GM18526 (cell line): ENCODE measurements around the gene ALDH1L2.

Experiments used
- POLR2A ChIP-seq: IDR thresholded peaks from 3 replicates; pipeline ENCODE4 v1.6.1; 2011; ENCODE audit not compliant: insufficient read length; ENCODE audit errors: extremely low read depth

Gene ALDH1L2

GRCh38 chr12:104986022-104986941, 98.0 kb downstream of the ALDH1L2 start, which contains the start of gene NOPCHAP1:
TSS of gene NOPCHAP1 (plus strand) at chr12:104986316. CDS start at chr12:104986353, 37 bp downstream.
- peak; percentile 87 for TF ChIP-seq POLR2A

- no peak for TF ChIP-seq POLR2A
Measured at GRCh38 chr12:104985206-104985605, 99.1 kb downstream of the ALDH1L2 start.

GRCh38 chr12:104976703-104977102, 107.6 kb downstream of the ALDH1L2 start:
- TF ChIP-seq POLR2A = no peak

GRCh38 chr12:104975587-104976343, 108.5 kb downstream of the ALDH1L2 start:
- TF ChIP-seq POLR2A = no peak

- no peak for TF ChIP-seq POLR2A
Measured at GRCh38 chr12:104974626-104975290, 109.5 kb downstream of the ALDH1L2 start.

- no peak for TF ChIP-seq POLR2A
Measured at GRCh38 chr12:104973250-104973649, 111.0 kb downstream of the ALDH1L2 start.

GRCh38 chr12:104971306-104971705, 113.0 kb downstream of the ALDH1L2 start:
- TF ChIP-seq POLR2A = no peak
